Thymus (tissue), 11 donors: ENCODE measurements around the gene TMEM175. TPM values are rescaled to one million over a fixed set of nuclear protein-coding genes. Genes with fewer than 3 reads are reported as not detected.

Experiments
- DNase-seq, 9 donors: peaks; one replicate each; pipeline ENCODE4 v3.0.0-alpha.2; 2013; ENCODE audit warnings: low spot score in 9 of 9, low read depth in 6 of 9, missing footprints in 1 of 9
- H3K27ac ChIP-seq, 2 donors: one replicate each; pipeline ENCODE4 v1.5.1; 2013; ENCODE audit warnings: control low read depth in 1 of 2, low read depth in 1 of 2, low read length in 1 of 2, mild to moderate bottlenecking in 1 of 2, moderate library complexity in 1 of 2
- H3K27me3 ChIP-seq, 2 donors: one replicate each; pipeline ENCODE4 v1.5.1; 2013; ENCODE audit warnings: low read length in 1 of 2; ENCODE audit not compliant: control insufficient read depth in 2 of 2, insufficient read depth in 1 of 2
- H3K36me3 ChIP-seq, 2 donors: one replicate each; pipeline ENCODE4 v1.5.1; 2013; ENCODE audit warnings: low read length in 1 of 2, mild to moderate bottlenecking in 1 of 2, moderate library complexity in 1 of 2; ENCODE audit not compliant: control insufficient read depth in 2 of 2, insufficient read depth in 2 of 2
- H3K4me1 ChIP-seq, 2 donors: one replicate each; pipeline ENCODE4 v1.5.1; 2013; ENCODE audit warnings: low read length in 2 of 2; ENCODE audit not compliant: control insufficient read depth in 2 of 2, insufficient read depth in 2 of 2
- H3K4me3 ChIP-seq, 2 donors: one replicate each; pipeline ENCODE4 v1.5.1; 2013; ENCODE audit warnings: low read length in 2 of 2, control low read depth in 1 of 2, mild to moderate bottlenecking in 1 of 2
- H3K9me3 ChIP-seq, 2 donors: one replicate each; pipeline ENCODE4 v1.5.1; 2013; ENCODE audit warnings: low read length in 1 of 2, mild to moderate bottlenecking in 1 of 2; ENCODE audit not compliant: control insufficient read depth in 2 of 2, insufficient read depth in 1 of 2
- WGBS: extraction: QIAGEN DNeasy Blood & Tissue Kit; methylation state at CpG from one replicate; pipeline ENCODE4 v1.1.7; 2013; 5-methylcytosine and 5-hydroxymethylcytosine counted together
- polyA plus RNA-seq: library from polyadenylated mRNA; stranded (reverse); fragments of 200-250 nt; gene quantifications from one replicate; pipeline ENCODE4 v1.2.3, GENCODE V29; 2013
- total RNA-seq: library from RNA; stranded (reverse); fragments of 120-200 nt; gene quantifications from one replicate; pipeline ENCODE4 v1.2.4, GENCODE V29; 2013
- donor health status: healthy.

The TMEM175 gene
- total and polyA plus RNA-seq, 2 donors = 10.9 to 87.1 TPM

GRCh38 chr4:887034-887763 is 45.1 kb upstream of the TMEM175 start:
- no peaks in the 10 kb centered on the region for H3K27me3 ChIP-seq
- H3K27ac ChIP-seq = no peak overlapping the region
- no peak overlapping the region for H3K4me3 ChIP-seq
- peaks cover 64 to 86% of the 10 kb centered on the region in 2 donors for H3K36me3 ChIP-seq
- peaks cover 4 to 10% of the 10 kb centered on the region in 2 donors for H3K9me3 ChIP-seq
- H3K4me1 ChIP-seq = peaks cover 0 to 12% of the 10 kb centered on the region in 2 donors
- WGBS = 97% methylated on average over 63 of the region's 63 CpGs
- DNase-seq = no peak

GRCh38 chr4:888029-888428 is 44.2 kb upstream of the TMEM175 start:
- WGBS = 98% methylated on average over 23 of the region's 23 CpGs
- peaks cover 70 to 85% of the 10 kb centered on the region in 2 donors for H3K36me3 ChIP-seq
- H3K4me1 ChIP-seq = peaks cover 0 to 12% of the 10 kb centered on the region in 2 donors
- no peak overlapping the region for H3K27ac ChIP-seq
- no peak overlapping the region for H3K4me3 ChIP-seq
- no peaks in the 10 kb centered on the region for H3K27me3 ChIP-seq
- H3K9me3 ChIP-seq = peaks cover 4 to 10% of the 10 kb centered on the region in 2 donors
- no peak for DNase-seq

GRCh38 chr4:889516-889915 is 42.7 kb upstream of the TMEM175 start:
- WGBS = 96% methylated on average over 16 of the region's 16 CpGs
- DNase-seq = no peak

GRCh38 chr4:890036-890695 is 42.1 kb upstream of the TMEM175 start:
- Histone ChIP-seq H3K4me3 (no peak overlapping the region), H3K27me3 (no peaks in the 10 kb centered on the region), H3K36me3 (peaks cover 69 to 87% of the 10 kb centered on the region in 2 donors), H3K9me3 (peaks cover 4 to 10% of the 10 kb centered on the region in 2 donors), H3K27ac (no peak overlapping the region), H3K4me1 (peaks cover 0 to 6% of the 10 kb centered on the region in 2 donors)
- no peak for DNase-seq
- WGBS = 98% methylated on average over 22 of the region's 22 CpGs

More at GRCh38 chr4:889516-889915, 42.7 kb upstream of the TMEM175 start:
- Histone ChIP-seq H3K4me3 (no peak overlapping the region), H3K9me3 (peaks cover 4 to 10% of the 10 kb centered on the region in 2 donors), H3K27ac (no peak overlapping the region), H3K27me3 (no peaks in the 10 kb centered on the region), H3K36me3 (peaks cover 68 to 85% of the 10 kb centered on the region in 2 donors), H3K4me1 (peaks cover 0 to 12% of the 10 kb centered on the region in 2 donors)

GRCh38 chr4:891747-892146 is 40.5 kb upstream of the TMEM175 start:
- Histone ChIP-seq H3K4me1 (no peaks in the 10 kb centered on the region), H3K27me3 (no peaks in the 10 kb centered on the region), H3K9me3 (peaks cover 5 to 10% of the 10 kb centered on the region in 2 donors), H3K36me3 (peaks cover 70 to 87% of the 10 kb centered on the region in 2 donors), H3K27ac (no peak overlapping the region), H3K4me3 (no peak overlapping the region)
- 98% methylated on average over 10 of the region's 10 CpGs for WGBS
- DNase-seq = peak in 3 of 9 donors; percentile 37 to 58 (median 51)

- Histone ChIP-seq H3K4me3 (no peak overlapping the region), H3K9me3 (peaks cover 5% of the 10 kb centered on the region in 2 donors), H3K36me3 (peaks cover 71 to 87% of the 10 kb centered on the region in 2 donors), H3K27me3 (no peaks in the 10 kb centered on the region), H3K27ac (no peak overlapping the region), H3K4me1 (no peaks in the 10 kb centered on the region)
- 99% methylated on average over 10 of the region's 10 CpGs for WGBS
- DNase-seq = no peak
Measured at GRCh38 chr4:892780-893179, 39.5 kb upstream of the TMEM175 start.

GRCh38 chr4:893276-893994 is 38.8 kb upstream of the TMEM175 start:
- no peaks in the 10 kb centered on the region for H3K27me3 ChIP-seq
- no peaks in the 10 kb centered on the region for H3K4me1 ChIP-seq
- H3K4me3 ChIP-seq = no peak overlapping the region
- DNase-seq = no peak
- no peak overlapping the region for H3K27ac ChIP-seq
- peaks cover 67 to 86% of the 10 kb centered on the region in 2 donors for H3K36me3 ChIP-seq
- WGBS = 98% methylated on average over 41 of the region's 41 CpGs
- peaks cover 0 to 4% of the 10 kb centered on the region in 2 donors for H3K9me3 ChIP-seq

- peaks cover 61 to 83% of the 10 kb centered on the region in 2 donors for H3K36me3 ChIP-seq
- no peak for DNase-seq
- H3K4me3 ChIP-seq = no peak overlapping the region
- H3K27ac ChIP-seq = no peak overlapping the region
- WGBS = 97% methylated on average over 40 of the region's 40 CpGs
- no peaks in the 10 kb centered on the region for H3K27me3 ChIP-seq
- no peaks in the 10 kb centered on the region for H3K4me1 ChIP-seq
- peaks cover 0 to 1% of the 10 kb centered on the region in 2 donors for H3K9me3 ChIP-seq
Measured at GRCh38 chr4:893995-894705, 38.1 kb upstream of the TMEM175 start.
